Body of pancreas (tissue), 4 donors: ENCODE results near the gene SPC24. TPM values are rescaled to one million over a fixed set of nuclear protein-coding genes. Genes with fewer than 3 reads are reported as not detected.

Source experiments
- ATAC-seq: fragments of 150-250 bp; one replicate; pipeline ENCODE4 v1.9.1; 2016
- DNase-seq, 4 donors: peaks; one replicate each; pipeline ENCODE4 v3.0.0-alpha.2; 2019
- H3K27ac ChIP-seq, 4 donors: fragments of 200-600 bp; sonication (generic); 1 replicate in 3 of 4; 2 replicates in 1 of 4; pipeline versions ENCODE4 v1.5.1 to v1.6.1; 2016 to 2019; ENCODE audit warnings: mild to moderate bottlenecking in 1 of 4, mixed read lengths in 1 of 4, moderate library complexity in 1 of 4
- H3K27me3 ChIP-seq, 2 donors: fragments of 200-600 bp; sonication (generic); one replicate each; pipeline ENCODE4 v1.6.0; 2016; ENCODE audit warnings: mild to moderate bottlenecking in 1 of 2
- H3K36me3 ChIP-seq, 2 donors: fragments of 200-600 bp; sonication (generic); replicated peaks in 1 of 2; 2 replicates each; pipeline ENCODE4 v1.5.1; 2016; ENCODE audit warnings: low read depth in 2 of 2; ENCODE audit not compliant: insufficient read depth in 1 of 2
- H3K4me1 ChIP-seq: fragments of 200-600 bp; sonication (generic); one replicate; pipeline ENCODE4 v1.6.0; 2016
- H3K4me3 ChIP-seq, 2 donors: fragments of 200-600 bp; sonication (generic); 1 replicate in 1 of 2; 2 replicates in 1 of 2; pipeline ENCODE4 v1.5.1; 2016 to 2019
- H3K9me3 ChIP-seq, 3 donors: fragments of 200-600 bp; sonication (generic); 1 replicate in 2 of 3; 2 replicates in 1 of 3; pipeline ENCODE4 v1.5.1; 2016
- POLR2A ChIP-seq, 3 donors: fragments of 450-650 bp; IDR thresholded peaks; one replicate each; pipeline ENCODE4 v1.6.1; 2016; ENCODE audit warnings: antibody characterized with exemption in 3 of 3, mild to moderate bottlenecking in 2 of 3
- WGBS, 2 donors: methylation state at CpG; one replicate each; pipeline ENCODE4 v1.1.5; 2017; 5-methylcytosine and 5-hydroxymethylcytosine counted together
- intact Hi-C: fragments of 100-400 bp; cut with DNase I; formaldehyde crosslinking; loops from one replicate; pipeline ENCODE4 v1.15.1; 2023
- total RNA-seq, 2 donors: library from RNA; depleted of rRNA; stranded (reverse); fragments of >200 nt; gene quantifications; one replicate each; pipeline ENCODE4 v1.1.0, GENCODE V29; 2016
- TF ChIP-seq, protein P1 (sequence below), 7 experiments: fragments of 450-650 bp in 4 of 7; fragments of 200-600 bp in 3 of 7; sonication (generic) in 3 of 7; IDR thresholded peaks; one replicate each; pipeline ENCODE4 v1.5.1; 2016 to 2019; ENCODE audit warnings: antibody characterized with exemption in 7 of 7

Gene SPC24
- total RNA-seq, 2 donors from 2014 or later = 1.8 to 6.9 TPM

DNA sequence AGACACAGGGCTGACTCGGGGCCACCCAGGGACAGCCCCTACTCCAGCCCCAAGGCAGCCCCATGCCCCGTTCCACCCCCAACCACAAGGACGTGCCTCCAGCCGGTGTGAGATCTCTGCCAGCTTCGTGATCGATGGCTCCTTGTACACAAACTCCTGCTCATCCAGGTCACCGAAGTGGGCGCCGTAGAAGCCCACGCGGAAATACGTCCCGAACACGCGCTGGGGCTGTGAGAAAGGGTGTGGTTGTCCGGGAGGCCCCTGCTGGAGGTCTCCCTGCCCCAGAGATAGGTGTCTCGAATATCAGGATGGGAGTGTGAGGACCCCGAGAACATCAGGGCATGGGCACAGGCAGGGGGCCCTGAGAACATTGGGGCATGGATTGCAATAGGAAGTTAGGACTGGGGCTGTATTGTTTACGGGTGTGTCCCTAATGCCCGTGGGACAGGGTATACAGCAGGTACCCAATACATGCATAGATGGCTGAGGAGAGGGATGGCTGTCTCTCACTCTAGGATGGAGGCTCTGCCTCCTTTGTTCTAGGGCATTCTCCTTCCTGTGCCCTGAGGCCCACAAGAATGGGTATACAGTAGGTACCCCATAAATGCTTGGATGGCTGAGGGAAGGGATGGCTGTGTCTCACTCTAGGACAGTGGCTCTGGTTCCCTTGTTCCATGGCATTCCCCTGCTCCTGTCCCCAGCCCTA is 47.1 kb upstream of the SPC24 start:
- whole genome bisulfite sequencing, 2 donors = 87 to 92% methylated on average over 17 to 20 of the region's 20 CpGs

DNA sequence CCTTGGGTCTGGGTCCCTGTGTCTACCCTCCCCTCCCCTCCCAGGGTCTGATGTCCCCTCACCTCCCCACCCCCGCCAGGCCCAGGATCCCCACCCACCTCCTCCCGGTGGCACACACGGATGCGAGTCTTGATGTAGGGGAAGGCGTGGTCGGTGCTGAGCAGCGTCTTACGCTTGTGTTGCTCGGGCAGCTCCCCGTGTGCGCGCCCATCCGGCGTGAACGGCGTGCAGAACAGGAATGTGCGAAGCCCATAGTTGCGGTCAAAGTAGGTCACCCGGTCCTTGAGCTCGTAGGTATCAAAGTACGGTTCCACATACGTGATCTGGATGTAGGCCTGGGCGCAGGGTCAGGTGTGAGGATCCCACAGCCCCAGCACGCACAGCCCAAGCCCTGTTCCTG is 46.2 kb upstream of the SPC24 start:
- Histone ChIP-seq H3K9me3 (no peaks in the 10 kb centered on the region), H3K27ac (no peak overlapping the region), H3K27me3 (no peaks in the 10 kb centered on the region), H3K36me3 (no peaks in the 10 kb centered on the region), H3K4me1 (peaks cover 48% of the 10 kb centered on the region), H3K4me3 (no peak overlapping the region)
- ATAC-seq = no peak
- WGBS, 2 donors = 92 to 93% methylated on average over 21 to 22 of the region's 24 CpGs
- no peak for TF ChIP-seq POLR2A (IDR thresholded peaks at IDR 0.05)
- TF ChIP-seq, protein P1, sequence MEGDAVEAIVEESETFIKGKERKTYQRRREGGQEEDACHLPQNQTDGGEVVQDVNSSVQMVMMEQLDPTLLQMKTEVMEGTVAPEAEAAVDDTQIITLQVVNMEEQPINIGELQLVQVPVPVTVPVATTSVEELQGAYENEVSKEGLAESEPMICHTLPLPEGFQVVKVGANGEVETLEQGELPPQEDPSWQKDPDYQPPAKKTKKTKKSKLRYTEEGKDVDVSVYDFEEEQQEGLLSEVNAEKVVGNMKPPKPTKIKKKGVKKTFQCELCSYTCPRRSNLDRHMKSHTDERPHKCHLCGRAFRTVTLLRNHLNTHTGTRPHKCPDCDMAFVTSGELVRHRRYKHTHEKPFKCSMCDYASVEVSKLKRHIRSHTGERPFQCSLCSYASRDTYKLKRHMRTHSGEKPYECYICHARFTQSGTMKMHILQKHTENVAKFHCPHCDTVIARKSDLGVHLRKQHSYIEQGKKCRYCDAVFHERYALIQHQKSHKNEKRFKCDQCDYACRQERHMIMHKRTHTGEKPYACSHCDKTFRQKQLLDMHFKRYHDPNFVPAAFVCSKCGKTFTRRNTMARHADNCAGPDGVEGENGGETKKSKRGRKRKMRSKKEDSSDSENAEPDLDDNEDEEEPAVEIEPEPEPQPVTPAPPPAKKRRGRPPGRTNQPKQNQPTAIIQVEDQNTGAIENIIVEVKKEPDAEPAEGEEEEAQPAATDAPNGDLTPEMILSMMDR (IDR thresholded peaks at IDR 0.05) = no peak
- intact Hi-C loops = loop anchor here (2.0 to 10.0 kb wide), 2 partner anchors 67 to 167 kb away; no protein-coding TSS in a partner anchor
- no peak for DNase-seq

More for the DNA sequence above, 47.1 kb upstream of the SPC24 start:
- no peak overlapping the region for H3K4me3 ChIP-seq
- peak overlapping the region in 3 of 4 donors; percentile 34 to 61 (median 43) for H3K27ac ChIP-seq
- no peaks in the 10 kb centered on the region for H3K9me3 ChIP-seq
- no peaks in the 10 kb centered on the region for H3K27me3 ChIP-seq
- DNase-seq (no peak), ATAC-seq (no peak)
- TF ChIP-seq, protein P1 (IDR thresholded peaks at IDR 0.05) = no peak
- TF ChIP-seq POLR2A (IDR thresholded peaks at IDR 0.05) = no peak
- intact Hi-C loops = loop anchor here (10.0 kb wide), 1 partner anchor 168 kb away; no protein-coding TSS in a partner anchor
- H3K4me1 ChIP-seq = peaks cover 45% of the 10 kb centered on the region
- no peaks in the 10 kb centered on the region for H3K36me3 ChIP-seq

DNA sequence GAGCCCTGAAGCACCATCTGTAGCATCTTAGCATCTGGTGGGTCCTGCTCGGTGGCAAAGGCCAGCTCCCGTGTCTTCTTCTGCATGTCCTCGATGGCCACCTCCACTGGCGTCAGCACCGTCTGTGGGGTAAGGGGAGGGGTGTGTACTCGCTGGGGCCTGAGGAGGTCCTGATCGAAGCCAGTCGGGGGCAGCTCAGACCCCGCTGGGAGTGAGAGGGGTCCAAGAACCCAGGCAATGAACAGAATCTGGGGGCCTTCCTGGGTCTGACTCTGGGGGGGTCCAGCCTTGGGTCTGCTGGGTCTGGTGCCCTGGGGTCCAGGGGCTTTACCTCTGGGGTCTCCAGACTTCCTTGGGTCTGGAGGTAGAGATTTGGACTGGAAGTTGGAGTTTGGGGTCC is 45.3 kb upstream of the SPC24 start:
- WGBS, 2 donors = 84 to 91% methylated on average over 8 to 9 of the region's 9 CpGs
- H3K4me1 ChIP-seq = peaks cover 54% of the 10 kb centered on the region
- no peaks in the 10 kb centered on the region for H3K36me3 ChIP-seq
- intact Hi-C loops = loop anchor here (2.0 to 10.0 kb wide), 2 partner anchors 66 to 166 kb away; no protein-coding TSS in a partner anchor
- no peak overlapping the region for H3K27ac ChIP-seq
- ATAC-seq = no peak
- H3K9me3 ChIP-seq = no peaks in the 10 kb centered on the region
- DNase-seq = no peak
- no peak overlapping the region for H3K4me3 ChIP-seq
- TF ChIP-seq POLR2A (IDR thresholded peaks at IDR 0.05) = no peak
- TF ChIP-seq, protein P1 (IDR thresholded peaks at IDR 0.05) = no peak
- no peaks in the 10 kb centered on the region for H3K27me3 ChIP-seq

DNA sequence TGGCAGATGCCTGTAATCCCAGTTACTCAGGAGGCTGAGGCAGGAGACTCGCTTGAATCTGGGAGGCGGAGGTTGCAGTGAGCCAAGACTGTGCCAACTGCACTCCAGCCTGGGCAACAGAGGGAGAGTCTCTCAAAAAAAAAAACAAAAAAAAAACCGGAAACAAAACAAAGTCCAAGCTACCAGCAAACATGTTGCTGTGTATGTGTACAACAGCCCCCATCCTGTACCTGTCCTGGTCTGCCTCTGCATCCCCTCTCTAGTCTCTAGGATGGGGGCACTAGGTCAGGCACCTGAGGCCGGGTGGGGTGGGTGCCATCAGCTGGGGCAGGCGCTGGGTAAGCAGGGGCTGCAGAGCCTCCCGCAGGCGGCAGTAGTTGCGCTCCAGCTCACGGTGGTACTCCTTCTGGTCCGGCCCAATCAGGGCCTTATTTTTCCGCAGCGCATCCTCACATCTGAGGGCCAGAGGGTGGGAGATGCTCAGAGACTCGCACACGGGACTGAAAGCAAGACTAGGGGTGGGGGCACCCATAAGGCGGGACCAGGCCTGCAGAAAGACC is 44.5 kb upstream of the SPC24 start:
- no peak for ATAC-seq
- no peak for DNase-seq
- no peaks in the 10 kb centered on the region for H3K36me3 ChIP-seq
- H3K4me1 ChIP-seq = peaks cover 56% of the 10 kb centered on the region
- no peak for TF ChIP-seq POLR2A (IDR thresholded peaks at IDR 0.05)
- TF ChIP-seq, protein P1 (IDR thresholded peaks at IDR 0.05) = no peak
- no peaks in the 10 kb centered on the region for H3K9me3 ChIP-seq
- no peak overlapping the region for H3K4me3 ChIP-seq
- H3K27ac ChIP-seq = no peak overlapping the region
- intact Hi-C loops = loop anchor here (2.0 to 10.0 kb wide), 2 partner anchors 65 to 165 kb away; no protein-coding TSS in a partner anchor
- no peaks in the 10 kb centered on the region for H3K27me3 ChIP-seq
- WGBS, 2 donors = 86 to 87% methylated on average over 15 of the region's 15 CpGs
